GM19372 (cell line): ENCODE measurements around the gene OSBP2.

Source experiments
- ATAC-seq: cut with Tn5 transposase; IDR thresholded peaks from one replicate; pipeline ENCODE4 v1.9.1; 2021; ENCODE audit warnings: mild to moderate bottlenecking, low read depth, moderate library complexity; ENCODE audit not compliant: unreplicated experiment

The OSBP2 gene

GRCh38 chr22:30802202-30803166 is 107.8 kb downstream of the OSBP2 start:
- ATAC-seq, result no peak

GRCh38 chr22:30803679-30804078 is 109.0 kb downstream of the OSBP2 start:
- no peak for ATAC-seq

GRCh38 chr22:30804626-30805025 is 110.0 kb downstream of the OSBP2 start:
- ATAC-seq, result no peak

- ATAC-seq, result no peak
These were observed 111.8 kb downstream of the OSBP2 start for GRCh38 chr22:30806391-30806861.

- ATAC-seq, result no peak
These were observed 114.4 kb downstream of the OSBP2 start for GRCh38 chr22:30809086-30809485.

- ATAC-seq, result no peak
These were observed 115.4 kb downstream of the OSBP2 start for GRCh38 chr22:30810105-30810504.

GRCh38 chr22:30813936-30814335 is 119.3 kb downstream of the OSBP2 start:
- no peak for ATAC-seq

GRCh38 chr22:30816413-30816812 is 121.7 kb downstream of the OSBP2 start:
- no peak for ATAC-seq

GRCh38 chr22:30821381-30821780 is 126.7 kb downstream of the OSBP2 start:
- ATAC-seq, result no peak

- no peak for ATAC-seq
These were observed 127.2 kb downstream of the OSBP2 start for GRCh38 chr22:30821863-30822215.

- no peak for ATAC-seq
These were observed 127.7 kb downstream of the OSBP2 start for GRCh38 chr22:30822216-30823014.

- ATAC-seq, result no peak
These were observed 128.3 kb downstream of the OSBP2 start for GRCh38 chr22:30823015-30823370.

GRCh38 chr22:30824096-30824495 is 129.4 kb downstream of the OSBP2 start:
- no peak for ATAC-seq

- no peak for ATAC-seq
These were observed 130.0 kb downstream of the OSBP2 start for GRCh38 chr22:30824711-30825110.

- no peak for ATAC-seq
These were observed 131.2 kb downstream of the OSBP2 start for GRCh38 chr22:30825711-30826505.

- ATAC-seq, result no peak
These were observed 132.1 kb downstream of the OSBP2 start for GRCh38 chr22:30826670-30827355.

- ATAC-seq, result no peak
These were observed 133.0 kb downstream of the OSBP2 start for GRCh38 chr22:30827646-30828045.

- ATAC-seq, result no peak
These were observed 133.8 kb downstream of the OSBP2 start for GRCh38 chr22:30828187-30829155.
